Ishikawa (cell line): ENCODE measurements around the gene QSOX2.

Source experiments
- CEBPB ChIP-seq: IDR thresholded peaks from 2 replicates; pipeline ENCODE4 v1.6.1; 2012
- CREB1 ChIP-seq: IDR thresholded peaks from 2 replicates; pipeline ENCODE4 v1.6.1; 2012; ENCODE audit warnings: low read depth
- EP300 ChIP-seq: IDR thresholded peaks from 2 replicates; pipeline ENCODE4 v1.6.1; 2012; ENCODE audit warnings: borderline replicate concordance
- MAX ChIP-seq: IDR thresholded peaks from 2 replicates; pipeline ENCODE4 v1.6.1; 2012
- TAF1 ChIP-seq: IDR thresholded peaks from 2 replicates; pipeline ENCODE4 v1.6.1; 2012; ENCODE audit warnings: low read depth, mild to moderate bottlenecking
- TCF12 ChIP-seq: IDR thresholded peaks from 2 replicates; pipeline ENCODE4 v1.6.1; 2012; ENCODE audit warnings: low read depth
- YY1 ChIP-seq: IDR thresholded peaks from 2 replicates; pipeline ENCODE4 v1.6.1; 2012; ENCODE audit warnings: low read depth

GRCh38 chr9:136286987-136287379, 41.4 kb upstream of the QSOX2 start:
- TF ChIP-seq TAF1 (no peak), TCF12 (no peak), YY1 (no peak), EP300 (no peak), CREB1 (no peak), MAX (no peak), CEBPB (no peak)
